GM06990 (cell line): ENCODE measurements around the gene FAF2.

Experiments used
- DNase-seq: peaks from one replicate; pipeline ENCODE4 v3.0.0-alpha.2; 2011; ENCODE audit not compliant: insufficient read length; ENCODE audit errors: extremely low read depth
- H3K27me3 ChIP-seq: replicated peaks from 2 replicates; pipeline ENCODE4 v1.6.0; 2011; ENCODE audit warnings: low read length; ENCODE audit not compliant: control insufficient read depth, insufficient read depth
- H3K36me3 ChIP-seq: 2 replicates; pipeline ENCODE4 v1.5.1; 2011; ENCODE audit warnings: low read length; ENCODE audit not compliant: control insufficient read depth, insufficient read depth
- H3K4me3 ChIP-seq: replicated peaks from 2 replicates; pipeline ENCODE4 v1.5.1; 2011; ENCODE audit warnings: low read depth, mild to moderate bottlenecking, control low read depth, low read length
- CTCF ChIP-seq: IDR thresholded peaks from 2 replicates; pipeline ENCODE4 v1.5.1; 2011; ENCODE audit warnings: low read length, control low read depth, mild to moderate bottlenecking, inconsistent platforms; ENCODE audit not compliant: insufficient read depth, poor library complexity, severe bottlenecking

FAF2 gene

GRCh38 chr5:176444742-176445141, 3.4 kb upstream of the FAF2 start:
- no peak overlapping the region for H3K4me3 ChIP-seq
- H3K27me3 ChIP-seq, result no peaks in the 10 kb centered on the region
- DNase-seq, result no peak
- no peaks in the 10 kb centered on the region for H3K36me3 ChIP-seq
- TF ChIP-seq CTCF, result no peak

GRCh38 chr5:176446028-176446665, 2.0 kb upstream of the FAF2 start:
- DNase-seq, result no peak

GRCh38 chr5:176446884-176447590, 1.1 kb upstream of the FAF2 start:
- Histone ChIP-seq H3K27me3 (no peaks in the 10 kb centered on the region), H3K4me3 (peak overlapping the region; percentile 69), H3K36me3 (no peaks in the 10 kb centered on the region)
- TF ChIP-seq CTCF, result no peak
- no peak for DNase-seq

More at GRCh38 chr5:176446028-176446665, 2.0 kb upstream of the FAF2 start:
- H3K27me3 ChIP-seq, result no peaks in the 10 kb centered on the region
- no peak for TF ChIP-seq CTCF
- no peaks in the 10 kb centered on the region for H3K36me3 ChIP-seq
- H3K4me3 ChIP-seq, result no peak overlapping the region

- H3K4me3 ChIP-seq, result peak overlapping the region; percentile 69
- no peak for TF ChIP-seq CTCF
- H3K27me3 ChIP-seq, result no peaks in the 10 kb centered on the region
- no peaks in the 10 kb centered on the region for H3K36me3 ChIP-seq
- no peak for DNase-seq
Observed at GRCh38 chr5:176447591-176447977, 601 bp upstream of the FAF2 start.

- H3K27me3 ChIP-seq, result no peaks in the 10 kb centered on the region
- no peak for TF ChIP-seq CTCF
- no peak overlapping the region for H3K4me3 ChIP-seq
- H3K36me3 ChIP-seq, result peaks cover 2% of the 10 kb centered on the region
- DNase-seq, result no peak
Observed at GRCh38 chr5:176450077-176450476, 1.9 kb downstream of the FAF2 start.
